Body of pancreas (tissue), 4 donors: Measurements from ENCODE around the gene HOOK2.

Experiments
- CTCF ChIP-seq, 7 experiments: fragments of 450-650 bp in 4 of 7; fragments of 200-600 bp in 3 of 7; sonication (generic) in 3 of 7; IDR thresholded peaks; one replicate each; pipeline ENCODE4 v1.5.1; 2016 to 2019; ENCODE audit warnings: antibody characterized with exemption in 7 of 7
- POLR2A ChIP-seq, 3 donors: fragments of 450-650 bp; IDR thresholded peaks; one replicate each; pipeline ENCODE4 v1.6.1; 2016; ENCODE audit warnings: antibody characterized with exemption in 3 of 3, mild to moderate bottlenecking in 2 of 3

- peak; percentile 81 to 96 (median 86) for TF ChIP-seq POLR2A (IDR thresholded peaks at IDR 0.05)
- no peak for TF ChIP-seq CTCF (IDR thresholded peaks at IDR 0.05)
These were observed 14.7 kb upstream of the HOOK2 start for GRCh38 chr19:12789904-12790619.
